HEK293 (cell line): ENCODE measurements around the gene ASTN2.

ENCODE experiments used
- CTCF ChIA-PET: fragments of 350-600 bp; formaldehyde crosslinking; extraction: SDS; loops from one replicate; lab custom pipeline; 2021; ENCODE audit warnings: antibody characterized with exemption; lab: Yijun Ruan, JAX
- POLR2A ChIA-PET: fragments of 300-600 bp; formaldehyde crosslinking; extraction: SDS; loops from one replicate; lab custom pipeline; 2020; ENCODE audit warnings: antibody characterized with exemption, inconsistent platforms; lab: Yijun Ruan, JAX
- H3K27ac ChIP-seq: fragments of 200-500 bp; sonication (Bioruptor generic); 2 replicates; pipeline ENCODE4 v1.5.1; 2014; ENCODE audit warnings: low read depth, low read length, control low read depth, inconsistent platforms; ENCODE audit errors: extremely low read depth
- H3K36me3 ChIP-seq, 2 experiments: fragments of 200-500 bp in 1 of 2; sonication (Bioruptor generic) in 1 of 2; 1 replicate in 1 of 2; 2 replicates in 1 of 2; pipeline ENCODE4 v1.5.1; 2014 to 2017; ENCODE audit warnings: inconsistent platforms in 2 of 2, low read length in 2 of 2; ENCODE audit not compliant: control insufficient read depth in 2 of 2, insufficient read depth in 1 of 2
- H3K4me1 ChIP-seq: fragments of 200-500 bp; sonication (Bioruptor generic); 2 replicates; pipeline ENCODE4 v1.5.1; 2014; ENCODE audit warnings: mild to moderate bottlenecking, low read length, inconsistent platforms; ENCODE audit not compliant: control insufficient read depth, insufficient read depth
- H3K4me3 ChIP-seq: 2 replicates; pipeline ENCODE4 v1.5.1; 2011; ENCODE audit warnings: low read depth, mild to moderate bottlenecking, control low read depth, low read length, moderate library complexity
- H3K9me3 ChIP-seq: fragments of 200-500 bp; sonication (Bioruptor generic); 2 replicates; pipeline ENCODE4 v1.5.1; 2014; ENCODE audit warnings: low read depth, low read length, inconsistent platforms; ENCODE audit not compliant: control insufficient read depth, insufficient read depth
- BCL11B ChIP-seq: fragments of 450-650 bp; formaldehyde crosslinking; IDR thresholded peaks from 2 replicates; pipeline ENCODE4 v1.5.1; 2016; ENCODE audit warnings: low read depth, missing biosample characterization, missing genetic modification characterization
- GLIS1 ChIP-seq: fragments of 450-650 bp; formaldehyde crosslinking; IDR thresholded peaks from 2 replicates; pipeline ENCODE4 v1.5.1; 2016; ENCODE audit warnings: missing biosample characterization, missing genetic modification characterization
- KLF16 ChIP-seq: fragments of 450-650 bp; formaldehyde crosslinking; IDR thresholded peaks from 2 replicates; pipeline ENCODE4 v1.5.1; 2017; ENCODE audit warnings: missing biosample characterization, missing genetic modification characterization
- PRDM10 ChIP-seq: fragments of 450-650 bp; formaldehyde crosslinking; IDR thresholded peaks from 2 replicates; pipeline ENCODE4 v1.5.1; 2016; ENCODE audit warnings: missing biosample characterization, missing genetic modification characterization
- PRDM6 ChIP-seq: fragments of 450-650 bp; formaldehyde crosslinking; IDR thresholded peaks from 2 replicates; pipeline ENCODE4 v1.5.1; 2017; ENCODE audit warnings: missing biosample characterization, missing genetic modification characterization
- SP3 ChIP-seq: fragments of 450-650 bp; formaldehyde crosslinking; IDR thresholded peaks from 2 replicates; pipeline ENCODE4 v1.5.1; 2016; ENCODE audit warnings: missing biosample characterization, missing genetic modification characterization
- TCF7L2 ChIP-seq: IDR thresholded peaks from 2 replicates; pipeline ENCODE4 v1.6.1; 2011; ENCODE audit warnings: low read depth, mild to moderate bottlenecking, inconsistent platforms, low read length, moderate library complexity, borderline replicate concordance
- ZBTB8A ChIP-seq: fragments of 450-650 bp; formaldehyde crosslinking; IDR thresholded peaks from 2 replicates; pipeline ENCODE4 v1.5.1; 2016; ENCODE audit warnings: missing biosample characterization, missing genetic modification characterization
- ZFP37 ChIP-seq: fragments of 450-650 bp; formaldehyde crosslinking; IDR thresholded peaks from 2 replicates; pipeline ENCODE4 v1.5.1; 2016; ENCODE audit warnings: missing biosample characterization, missing genetic modification characterization
- ZNF155 ChIP-seq: fragments of 450-650 bp; formaldehyde crosslinking; IDR thresholded peaks from 2 replicates; pipeline ENCODE4 v1.5.1; 2016; ENCODE audit warnings: missing biosample characterization, missing genetic modification characterization
- ZNF16 ChIP-seq: fragments of 450-650 bp; formaldehyde crosslinking; IDR thresholded peaks from 2 replicates; pipeline ENCODE4 v1.5.1; 2016; ENCODE audit warnings: low read depth, missing biosample characterization, missing genetic modification characterization
- ZNF223 ChIP-seq: fragments of 450-650 bp; formaldehyde crosslinking; IDR thresholded peaks from 2 replicates; pipeline ENCODE4 v1.5.1; 2016; ENCODE audit warnings: missing biosample characterization, missing genetic modification characterization
- ZNF248 ChIP-seq: fragments of 450-650 bp; formaldehyde crosslinking; IDR thresholded peaks from 2 replicates; pipeline ENCODE4 v1.5.1; 2017; ENCODE audit warnings: missing biosample characterization, missing genetic modification characterization
- ZNF280C ChIP-seq: fragments of 450-650 bp; formaldehyde crosslinking; IDR thresholded peaks from 2 replicates; pipeline ENCODE4 v1.5.1; 2016; ENCODE audit warnings: missing biosample characterization, missing genetic modification characterization
- ZNF341 ChIP-seq: fragments of 450-650 bp; formaldehyde crosslinking; IDR thresholded peaks from 2 replicates; pipeline ENCODE4; 2016; ENCODE audit warnings: low read depth, missing biosample characterization, missing genetic modification characterization
- ZNF366 ChIP-seq: fragments of 450-650 bp; formaldehyde crosslinking; conservative IDR thresholded peaks from 2 replicates; pipeline ENCODE4 v1.5.1; 2016; ENCODE audit warnings: missing biosample characterization, missing genetic modification characterization
- ZNF416 ChIP-seq: fragments of 450-650 bp; formaldehyde crosslinking; IDR thresholded peaks from 2 replicates; pipeline ENCODE4 v1.5.1; 2016; ENCODE audit warnings: missing biosample characterization, missing genetic modification characterization
- ZNF514 ChIP-seq: fragments of 450-650 bp; formaldehyde crosslinking; IDR thresholded peaks from 2 replicates; pipeline ENCODE4 v1.5.1; 2016; ENCODE audit warnings: missing biosample characterization, missing genetic modification characterization
- ZNF664 ChIP-seq: fragments of 450-650 bp; formaldehyde crosslinking; IDR thresholded peaks from 2 replicates; pipeline ENCODE4 v1.5.1; 2016; ENCODE audit warnings: missing biosample characterization, missing genetic modification characterization
- ZNF768 ChIP-seq: fragments of 450-650 bp; formaldehyde crosslinking; IDR thresholded peaks from 2 replicates; pipeline ENCODE4 v1.5.1; 2018; ENCODE audit warnings: missing biosample characterization, mild to moderate bottlenecking, missing genetic modification characterization
- ZNF777 ChIP-seq: fragments of 450-650 bp; formaldehyde crosslinking; IDR thresholded peaks from 2 replicates; pipeline ENCODE4 v1.5.1; 2017; ENCODE audit warnings: missing biosample characterization, missing genetic modification characterization, borderline replicate concordance
- ZNF830 ChIP-seq: fragments of 450-650 bp; IDR thresholded peaks from 2 replicates; pipeline ENCODE4 v1.5.0; 2018; ENCODE audit warnings: missing biosample characterization, missing genetic modification characterization, low read depth, mild to moderate bottlenecking, moderate library complexity
- ZXDB ChIP-seq: fragments of 450-650 bp; formaldehyde crosslinking; IDR thresholded peaks from 2 replicates; pipeline ENCODE4 v1.5.1; 2016; ENCODE audit warnings: missing biosample characterization, missing genetic modification characterization
- TF ChIP-seq, protein P1 (sequence below): fragments of 450-650 bp; formaldehyde crosslinking; IDR thresholded peaks from 2 replicates; pipeline ENCODE4 v1.5.1; 2017; ENCODE audit warnings: missing biosample characterization, mild to moderate bottlenecking, missing genetic modification characterization, moderate library complexity
- TF ChIP-seq, protein P2 (sequence below): fragments of 450-650 bp; formaldehyde crosslinking; IDR thresholded peaks from 2 replicates; pipeline ENCODE4 v1.5.1; 2016; ENCODE audit warnings: missing biosample characterization, missing genetic modification characterization
- TF ChIP-seq, protein P3 (sequence below): fragments of 450-650 bp; formaldehyde crosslinking; IDR thresholded peaks from 2 replicates; pipeline ENCODE4 v1.5.1; 2016; ENCODE audit warnings: missing biosample characterization, missing genetic modification characterization

ASTN2 gene

GRCh38 chr9:117355542-117355941, 59.3 kb downstream of the ASTN2 start:
- CTCF ChIA-PET = no interaction called here
- H3K4me1 ChIP-seq = no peaks in the 10 kb centered on the region
- H3K4me3 ChIP-seq = no peak overlapping the region
- no peak overlapping the region for H3K27ac ChIP-seq
- no peaks in the 10 kb centered on the region for H3K36me3 ChIP-seq
- TF ChIP-seq ZNF341 (tag by site-specific recombination) (no peak), ZNF416 (tag by site-specific recombination) (no peak), ZFP37 (tag by site-specific recombination) (no peak), ZNF830 (tag by site-specific recombination) (no peak), ZNF777 (no peak), ZBTB8A (tag by site-specific recombination) (no peak), PRDM6 (tag by site-specific recombination) (no peak), ZNF514 (tag by site-specific recombination) (no peak), ZNF248 (tag by site-specific recombination) (no peak), SP3 (tag by site-specific recombination) (no peak), GLIS1 (tag by site-specific recombination) (no peak), BCL11B (tag by site-specific recombination) (no peak), ZXDB (tag by site-specific recombination) (no peak), TCF7L2 (no peak), ZNF768 (tag by site-specific recombination) (no peak), KLF16 (tag by site-specific recombination) (no peak)
- TF ChIP-seq, protein P1, sequence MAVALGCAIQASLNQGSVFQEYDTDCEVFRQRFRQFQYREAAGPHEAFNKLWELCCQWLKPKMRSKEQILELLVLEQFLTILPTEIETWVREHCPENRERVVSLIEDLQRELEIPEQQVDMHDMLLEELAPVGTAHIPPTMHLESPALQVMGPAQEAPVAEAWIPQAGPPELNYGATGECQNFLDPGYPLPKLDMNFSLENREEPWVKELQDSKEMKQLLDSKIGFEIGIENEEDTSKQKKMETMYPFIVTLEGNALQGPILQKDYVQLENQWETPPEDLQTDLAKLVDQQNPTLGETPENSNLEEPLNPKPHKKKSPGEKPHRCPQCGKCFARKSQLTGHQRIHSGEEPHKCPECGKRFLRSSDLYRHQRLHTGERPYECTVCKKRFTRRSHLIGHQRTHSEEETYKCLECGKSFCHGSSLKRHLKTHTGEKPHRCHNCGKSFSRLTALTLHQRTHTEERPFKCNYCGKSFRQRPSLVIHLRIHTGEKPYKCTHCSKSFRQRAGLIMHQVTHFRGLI = no peak
- TF ChIP-seq, protein P2, sequence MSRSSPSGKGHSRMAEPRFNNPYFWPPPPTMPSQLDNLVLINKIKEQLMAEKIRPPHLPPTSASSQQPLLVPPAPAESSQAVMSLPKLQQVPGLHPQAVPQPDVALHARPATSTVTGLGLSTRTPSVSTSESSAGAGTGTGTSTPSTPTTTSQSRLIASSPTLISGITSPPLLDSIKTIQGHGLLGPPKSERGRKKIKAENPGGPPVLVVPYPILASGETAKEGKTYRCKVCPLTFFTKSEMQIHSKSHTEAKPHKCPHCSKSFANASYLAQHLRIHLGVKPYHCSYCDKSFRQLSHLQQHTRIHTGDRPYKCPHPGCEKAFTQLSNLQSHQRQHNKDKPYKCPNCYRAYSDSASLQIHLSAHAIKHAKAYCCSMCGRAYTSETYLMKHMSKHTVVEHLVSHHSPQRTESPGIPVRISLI = no peak
- TF ChIP-seq, all 188 proteins: peak for 0
- no peaks in the 10 kb centered on the region for H3K9me3 ChIP-seq
- POLR2A ChIA-PET = no interaction called here

- CTCF ChIA-PET = interaction anchor here (0.6 kb wide), 1 partner anchor 294 kb away, joined by 3 read pairs; no protein-coding TSS in a partner anchor
- Histone ChIP-seq H3K9me3 (no peaks in the 10 kb centered on the region), H3K36me3 (no peaks in the 10 kb centered on the region), H3K27ac (no peak overlapping the region), H3K4me3 (no peak overlapping the region), H3K4me1 (no peaks in the 10 kb centered on the region)
- POLR2A ChIA-PET = no interaction called here
- no peak for TF ChIP-seq ZNF280C (tag by site-specific recombination)
- TF ChIP-seq ZNF16 (tag by site-specific recombination) = no peak
- no peak for TF ChIP-seq ZNF223 (tag by site-specific recombination)
- TF ChIP-seq ZNF155 (tag by site-specific recombination) = no peak
- TF ChIP-seq PRDM10 = no peak
- TF ChIP-seq ZNF366 = no peak
- no peak for TF ChIP-seq ZNF664 (tag by site-specific recombination)
- TF ChIP-seq, protein P3, sequence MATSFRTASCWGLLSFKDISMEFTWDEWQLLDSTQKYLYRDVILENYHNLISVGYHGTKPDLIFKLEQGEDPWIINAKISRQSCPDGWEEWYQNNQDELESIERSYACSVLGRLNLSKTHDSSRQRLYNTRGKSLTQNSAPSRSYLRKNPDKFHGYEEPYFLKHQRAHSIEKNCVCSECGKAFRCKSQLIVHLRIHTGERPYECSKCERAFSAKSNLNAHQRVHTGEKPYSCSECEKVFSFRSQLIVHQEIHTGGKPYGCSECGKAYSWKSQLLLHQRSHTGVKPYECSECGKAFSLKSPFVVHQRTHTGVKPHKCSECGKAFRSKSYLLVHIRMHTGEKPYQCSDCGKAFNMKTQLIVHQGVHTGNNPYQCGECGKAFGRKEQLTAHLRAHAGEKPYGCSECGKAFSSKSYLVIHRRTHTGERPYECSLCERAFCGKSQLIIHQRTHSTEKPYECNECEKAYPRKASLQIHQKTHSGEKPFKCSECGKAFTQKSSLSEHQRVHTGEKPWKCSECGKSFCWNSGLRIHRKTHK (tag by site-specific recombination) = no peak
Measured at GRCh38 chr9:117354997-117355396, 59.9 kb downstream of the ASTN2 start.
